Left ventricle myocardium inferior (tissue), 1 donor: ENCODE data around the gene PTPRM. TPM values are rescaled to one million over a fixed set of nuclear protein-coding genes. Genes with fewer than 3 reads are reported as not detected.

Experiments
- DNase-seq: peaks from one replicate; pipeline ENCODE4 v3.0.0-alpha.2; 2020
- H3K27ac ChIP-seq: fragments of 200-600 bp; replicated peaks from 2 replicates; pipeline ENCODE4 v1.8.0; 2021
- H3K27me3 ChIP-seq: fragments of 200-600 bp; 2 replicates; pipeline ENCODE4 v1.8.0; 2021; ENCODE audit warnings: low read depth
- H3K36me3 ChIP-seq: fragments of 200-600 bp; 2 replicates; pipeline ENCODE4 v1.8.0; 2021
- H3K4me1 ChIP-seq: fragments of 200-600 bp; 2 replicates; pipeline ENCODE4 v1.8.0; 2021
- H3K4me3 ChIP-seq: fragments of 200-600 bp; 2 replicates; pipeline ENCODE4 v1.8.0; 2021; ENCODE audit warnings: mild to moderate bottlenecking, moderate library complexity
- H3K9me3 ChIP-seq: fragments of 200-600 bp; replicated peaks from 2 replicates; pipeline ENCODE4 v1.8.0; 2021
- intact Hi-C: fragments of 100-400 bp; cut with micrococcal nuclease; formaldehyde crosslinking; loops from one replicate; pipeline ENCODE4 v1.11.0; 2022
- total RNA-seq: library from RNA; stranded (reverse); fragmentation: NEBNext Ultra II Directional; extraction: Animal tissue kit (Norgen Biotek cat#: 25700); gene quantifications from one replicate; pipeline ENCODE4 v1.2.1, GENCODE V29; 2021
- TF ChIP-seq, protein P1 (sequence below): fragments of 200-600 bp; IDR thresholded peaks from 2 replicates; pipeline ENCODE4 v1.8.0; 2021; ENCODE audit warnings: antibody characterized with exemption, mild to moderate bottlenecking, borderline replicate concordance
- donor health status: DM: no; HTN: yes; CAD: no; lungs with severe emphysema.

Gene PTPRM
- total RNA-seq, 1 donor from 2014 or later, result 132 TPM

GRCh38 chr18:7914834-7915670 is 347.9 kb downstream of the PTPRM start:
- intact Hi-C loops, result no loop called here
- Histone ChIP-seq H3K27me3 (no peaks in the 10 kb centered on the region), H3K4me1 (peaks cover 25% of the 10 kb centered on the region), H3K9me3 (peaks cover 23% of the 10 kb centered on the region), H3K4me3 (no peak overlapping the region), H3K36me3 (no peaks in the 10 kb centered on the region), H3K27ac (no peak overlapping the region)
- TF ChIP-seq, protein P1, sequence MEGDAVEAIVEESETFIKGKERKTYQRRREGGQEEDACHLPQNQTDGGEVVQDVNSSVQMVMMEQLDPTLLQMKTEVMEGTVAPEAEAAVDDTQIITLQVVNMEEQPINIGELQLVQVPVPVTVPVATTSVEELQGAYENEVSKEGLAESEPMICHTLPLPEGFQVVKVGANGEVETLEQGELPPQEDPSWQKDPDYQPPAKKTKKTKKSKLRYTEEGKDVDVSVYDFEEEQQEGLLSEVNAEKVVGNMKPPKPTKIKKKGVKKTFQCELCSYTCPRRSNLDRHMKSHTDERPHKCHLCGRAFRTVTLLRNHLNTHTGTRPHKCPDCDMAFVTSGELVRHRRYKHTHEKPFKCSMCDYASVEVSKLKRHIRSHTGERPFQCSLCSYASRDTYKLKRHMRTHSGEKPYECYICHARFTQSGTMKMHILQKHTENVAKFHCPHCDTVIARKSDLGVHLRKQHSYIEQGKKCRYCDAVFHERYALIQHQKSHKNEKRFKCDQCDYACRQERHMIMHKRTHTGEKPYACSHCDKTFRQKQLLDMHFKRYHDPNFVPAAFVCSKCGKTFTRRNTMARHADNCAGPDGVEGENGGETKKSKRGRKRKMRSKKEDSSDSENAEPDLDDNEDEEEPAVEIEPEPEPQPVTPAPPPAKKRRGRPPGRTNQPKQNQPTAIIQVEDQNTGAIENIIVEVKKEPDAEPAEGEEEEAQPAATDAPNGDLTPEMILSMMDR, result no peak
- no peak for DNase-seq

DNA sequence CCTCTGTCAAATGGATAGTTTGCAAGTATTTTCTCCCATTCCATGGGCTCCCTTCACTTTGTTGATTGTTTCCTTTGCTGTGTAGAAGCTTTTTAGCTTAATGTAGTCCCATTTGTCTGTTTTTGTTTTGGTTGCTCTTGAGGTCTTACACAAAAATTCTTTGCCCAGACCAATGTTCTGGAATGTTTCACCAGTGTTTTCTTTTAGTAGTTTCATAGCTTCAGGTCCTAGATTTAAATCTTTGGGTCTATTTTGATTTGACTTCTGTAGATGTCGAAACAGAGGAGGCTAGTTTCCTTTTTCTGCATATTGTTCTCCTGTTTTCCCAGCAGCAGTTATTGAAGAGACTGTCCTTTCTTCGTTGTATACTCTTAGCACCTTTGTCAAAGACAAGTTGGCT is 351.6 kb downstream of the PTPRM start:
- intact Hi-C loops, result no loop called here
- peaks cover 31% of the 10 kb centered on the region for H3K9me3 ChIP-seq
- H3K27ac ChIP-seq, result no peak overlapping the region
- H3K36me3 ChIP-seq, result no peaks in the 10 kb centered on the region
- H3K4me3 ChIP-seq, result no peak overlapping the region
- TF ChIP-seq, protein P1, result no peak
- DNase-seq, result no peak
- peaks cover 45% of the 10 kb centered on the region for H3K4me1 ChIP-seq
- H3K27me3 ChIP-seq, result no peaks in the 10 kb centered on the region

GRCh38 chr18:7919565-7919964 is 352.4 kb downstream of the PTPRM start:
- H3K9me3 ChIP-seq, result peaks cover 31% of the 10 kb centered on the region
- TF ChIP-seq, protein P1, result no peak
- H3K36me3 ChIP-seq, result no peaks in the 10 kb centered on the region
- intact Hi-C loops, result no loop called here
- peaks cover 43% of the 10 kb centered on the region for H3K4me1 ChIP-seq
- no peaks in the 10 kb centered on the region for H3K27me3 ChIP-seq
- no peak overlapping the region for H3K4me3 ChIP-seq
- no peak overlapping the region for H3K27ac ChIP-seq
- DNase-seq, result no peak

- Histone ChIP-seq H3K4me3 (no peak overlapping the region), H3K4me1 (peaks cover 42% of the 10 kb centered on the region), H3K27me3 (no peaks in the 10 kb centered on the region), H3K27ac (no peak overlapping the region), H3K36me3 (no peaks in the 10 kb centered on the region), H3K9me3 (peaks cover 31% of the 10 kb centered on the region)
- no peak for DNase-seq
- intact Hi-C loops, result no loop called here
- TF ChIP-seq, protein P1, result no peak
These were observed 354.9 kb downstream of the PTPRM start for GRCh38 chr18:7921938-7922587.

GRCh38 chr18:7923105-7923504 is 356.0 kb downstream of the PTPRM start:
- DNase-seq, result no peak
- peaks cover 31% of the 10 kb centered on the region for H3K9me3 ChIP-seq
- H3K27me3 ChIP-seq, result no peaks in the 10 kb centered on the region
- intact Hi-C loops, result no loop called here
- TF ChIP-seq, protein P1, result no peak
- H3K4me1 ChIP-seq, result peaks cover 52% of the 10 kb centered on the region
- no peak overlapping the region for H3K27ac ChIP-seq
- peaks cover 9% of the 10 kb centered on the region for H3K36me3 ChIP-seq
- H3K4me3 ChIP-seq, result no peak overlapping the region
